GM18520 (cell line): Measurements from ENCODE around the gene TMEM217.
"Not testable (repeated sequence)": the region's sequence is repeated elsewhere in the genome, so short reads cannot be mapped to it uniquely, and the experiment has no call there.

Experiments
- ATAC-seq: cut with Tn5 transposase; IDR thresholded peaks from one replicate; pipeline ENCODE4 v1.9.1; 2021; ENCODE audit not compliant: unreplicated experiment

TMEM217 gene

DNA sequence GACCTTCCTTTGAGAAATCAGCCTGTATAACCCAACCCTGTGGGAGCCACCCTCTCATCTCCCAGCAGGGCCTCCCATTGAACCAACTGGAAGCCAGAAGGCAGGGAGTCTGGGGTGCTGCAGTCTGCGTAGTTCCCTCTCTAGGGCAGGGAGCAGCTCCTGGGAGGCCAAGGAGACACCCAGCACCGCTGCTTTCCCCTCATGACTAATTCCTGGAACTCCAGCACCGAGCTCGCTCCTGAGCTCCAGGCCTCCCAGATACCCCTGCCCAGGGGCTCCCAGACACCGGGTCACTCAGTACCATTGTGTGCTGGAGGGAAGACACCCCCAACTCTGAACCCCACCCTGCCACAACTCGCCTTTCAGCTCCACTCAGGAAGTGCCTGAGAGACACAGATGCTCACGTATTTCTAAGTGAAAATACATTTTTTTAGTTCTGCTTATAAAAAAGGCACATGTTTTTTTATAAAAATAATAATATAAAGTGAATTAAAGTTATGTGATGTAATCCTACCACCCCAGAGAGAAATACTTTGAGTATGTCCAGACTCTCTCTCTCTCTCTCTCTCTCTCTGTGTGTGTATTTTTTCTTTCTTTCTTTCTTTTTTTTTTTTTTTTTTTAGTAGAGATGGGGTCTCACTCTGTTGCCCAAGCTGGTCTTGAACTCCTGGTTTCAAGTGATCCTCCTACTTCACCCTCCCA, 70.5 kb downstream of the TMEM217 start:
- no peak for ATAC-seq

DNA sequence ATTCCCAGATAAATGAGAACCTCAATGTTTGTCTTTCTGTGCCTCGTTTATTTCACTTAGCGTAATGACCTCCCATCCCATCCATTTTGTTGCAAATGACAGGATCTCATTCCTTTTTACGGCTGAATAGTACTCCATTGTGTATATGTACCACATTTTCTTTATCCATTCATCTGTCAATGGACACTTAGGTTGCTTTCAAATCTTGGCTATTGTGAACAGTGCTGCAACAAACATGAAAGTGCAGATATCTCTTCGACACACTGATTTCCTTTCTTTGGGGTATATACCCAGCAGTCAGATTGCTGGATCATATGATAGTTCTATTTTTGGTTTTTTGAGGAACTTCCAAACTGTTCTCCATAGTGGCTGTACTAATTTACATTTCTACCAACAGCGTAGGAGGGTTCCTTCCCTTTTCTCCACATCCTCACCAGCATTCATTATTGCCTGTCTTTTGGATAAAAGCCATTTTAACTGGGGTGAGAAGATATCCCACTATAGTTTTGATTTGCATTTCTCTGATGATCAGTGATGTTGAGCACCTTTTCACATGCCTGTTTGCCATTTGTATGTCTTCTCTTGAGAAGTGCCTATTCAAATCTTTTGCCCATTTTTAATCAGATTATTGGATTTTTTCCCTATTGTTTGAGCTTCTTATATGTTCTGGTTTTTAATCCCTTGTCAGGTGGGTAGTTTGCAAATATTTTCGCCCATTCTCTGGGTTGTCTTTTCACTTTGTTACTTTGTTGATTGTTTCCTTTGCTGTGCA, 71.8 kb downstream of the TMEM217 start:
- ATAC-seq = not testable (repeated sequence)

DNA sequence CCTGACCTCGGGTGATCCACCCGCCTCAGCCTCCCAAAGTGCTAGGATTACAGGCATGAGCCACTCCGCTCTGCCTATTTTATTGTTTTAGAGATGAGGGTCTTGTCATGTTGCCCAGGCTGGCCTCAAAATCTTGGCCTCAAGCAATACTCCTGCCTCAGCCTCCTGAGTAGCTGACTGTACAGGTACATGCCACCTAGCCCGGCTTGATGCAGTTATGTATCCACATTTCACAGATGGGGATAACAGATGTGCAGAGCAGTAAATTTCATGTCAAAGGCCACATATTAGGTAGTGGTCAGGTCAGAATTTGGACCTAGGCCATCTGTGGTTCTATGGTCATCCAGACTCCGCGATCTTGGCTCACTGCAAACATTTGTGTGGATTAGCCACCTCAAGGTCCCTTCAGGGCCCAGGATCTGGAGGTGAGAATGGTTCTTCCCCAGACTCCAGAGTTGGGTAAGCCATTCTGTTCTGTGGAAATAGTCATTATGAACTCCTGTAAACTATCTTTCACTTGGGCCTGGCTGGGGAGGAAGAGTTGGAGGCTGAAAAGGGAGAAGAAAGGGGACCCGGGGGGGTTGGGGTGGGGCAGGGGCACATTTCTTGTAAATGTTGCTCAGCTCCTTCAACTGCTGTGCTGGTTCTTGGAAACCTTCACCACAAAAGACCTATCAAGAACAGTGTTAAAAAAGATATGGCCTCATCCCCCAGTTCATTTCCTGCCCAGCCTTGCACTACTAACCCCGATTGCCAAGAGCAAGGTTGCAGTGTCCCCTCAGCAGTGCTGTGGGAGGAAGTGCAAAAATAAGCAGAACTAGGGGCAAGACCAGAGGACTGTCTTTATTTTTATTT, 75.0 kb downstream of the TMEM217 start:
- ATAC-seq = no peak

DNA sequence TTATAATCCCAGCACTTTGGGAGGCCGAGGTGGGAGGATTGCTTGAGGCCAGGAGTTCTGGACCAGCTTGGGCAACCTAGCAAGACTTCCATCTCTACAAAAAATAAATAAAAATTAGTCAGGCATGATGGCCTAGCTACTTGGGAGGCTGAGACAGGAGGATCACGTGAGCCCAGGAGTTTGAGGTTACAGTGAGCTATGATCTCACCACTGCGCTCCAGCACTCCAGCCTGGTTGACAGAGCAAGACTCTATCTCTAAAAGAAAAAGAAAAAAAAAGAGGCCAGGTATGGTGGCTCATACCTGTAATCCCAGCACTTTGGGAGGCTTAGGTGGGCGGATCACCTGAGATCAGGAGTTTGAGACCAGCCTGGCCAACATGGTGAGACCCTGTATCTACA, 77.3 kb downstream of the TMEM217 start:
- ATAC-seq = not testable (repeated sequence)

DNA sequence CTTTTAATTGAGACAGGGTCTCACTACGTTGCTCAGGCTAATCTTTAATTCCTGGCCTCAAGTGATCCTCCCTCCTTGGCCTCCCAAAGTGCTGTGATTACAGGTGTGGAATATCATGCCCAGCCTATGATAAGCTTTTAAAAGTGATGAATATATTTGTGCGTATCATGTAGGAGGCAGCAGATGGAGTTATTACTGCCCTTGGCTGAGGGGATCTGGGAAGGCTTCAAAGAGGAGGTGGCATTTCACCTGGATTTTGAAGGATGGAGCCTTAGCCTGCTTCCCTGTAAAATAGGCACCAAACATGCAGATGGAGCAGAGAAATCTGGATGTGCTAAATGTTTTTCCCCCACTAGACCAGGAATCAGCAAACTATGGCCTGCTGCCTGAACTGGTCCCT, 77.9 kb downstream of the TMEM217 start:
- no peak for ATAC-seq

DNA sequence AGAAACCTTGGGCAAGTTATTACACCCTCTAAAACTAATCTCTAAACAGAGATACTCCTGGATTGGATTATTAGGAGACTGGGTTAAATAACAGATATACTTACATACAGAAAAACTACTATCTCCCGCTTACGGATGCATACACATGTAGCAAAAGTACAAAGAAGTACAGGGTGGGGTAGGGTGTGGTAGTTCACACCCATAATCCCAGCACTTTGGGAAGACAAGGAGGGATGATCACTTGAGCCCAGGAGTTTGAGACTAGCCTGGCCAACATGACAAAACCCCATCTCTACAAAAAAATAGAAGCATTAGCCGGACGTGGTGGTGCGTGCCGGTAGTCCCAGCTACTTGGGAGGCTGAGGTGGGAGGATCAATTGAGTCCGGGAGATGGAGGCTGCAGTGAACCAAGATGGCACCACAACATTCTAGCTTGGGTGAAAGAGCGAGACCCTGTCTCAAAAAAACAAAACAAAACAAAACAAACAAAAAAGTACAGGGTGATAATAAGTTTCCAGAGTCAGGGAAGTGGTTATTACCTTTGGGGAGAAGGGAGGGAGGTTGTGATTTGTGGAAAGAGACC, 79.9 kb downstream of the TMEM217 start:
- ATAC-seq = no peak

DNA sequence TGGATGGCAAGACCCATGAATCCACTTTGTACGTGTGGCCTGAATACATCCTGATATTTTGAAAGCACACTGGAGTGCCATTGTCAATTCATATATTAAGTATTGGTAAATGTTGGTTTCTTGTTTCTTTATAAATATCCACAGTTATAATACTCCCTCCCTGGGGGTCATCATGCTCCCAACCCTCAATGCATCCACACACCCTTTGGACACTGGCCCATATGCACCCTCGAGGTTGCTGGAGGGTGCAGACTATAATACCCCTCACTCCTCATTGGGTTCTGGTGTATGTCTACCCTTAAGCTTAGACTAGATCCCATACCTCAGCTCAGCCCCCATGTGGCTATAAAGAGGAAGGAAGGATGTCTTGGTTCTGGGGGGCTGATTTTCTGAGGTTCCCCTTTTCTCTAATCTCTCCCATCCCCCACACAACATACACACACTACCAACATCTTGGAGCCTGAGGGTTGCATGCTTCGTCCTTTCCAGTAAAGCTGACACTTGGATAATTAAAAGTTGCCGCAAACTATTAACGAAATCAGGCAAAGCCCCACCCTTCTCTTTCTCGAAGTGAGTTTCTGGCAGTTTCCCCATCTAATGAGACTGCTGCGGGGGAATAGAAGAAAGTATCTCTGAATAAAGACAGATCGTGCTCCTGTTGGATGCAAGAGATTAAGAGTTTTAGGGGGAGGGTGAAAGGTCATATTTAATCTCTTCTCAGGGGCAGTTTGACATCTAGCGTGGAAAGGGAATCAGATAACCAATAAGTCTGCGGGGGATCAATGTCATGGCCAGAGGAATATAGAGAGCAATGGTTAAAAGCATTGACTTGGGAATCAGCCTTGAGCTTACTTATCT, 80.6 kb downstream of the TMEM217 start:
- no peak for ATAC-seq

DNA sequence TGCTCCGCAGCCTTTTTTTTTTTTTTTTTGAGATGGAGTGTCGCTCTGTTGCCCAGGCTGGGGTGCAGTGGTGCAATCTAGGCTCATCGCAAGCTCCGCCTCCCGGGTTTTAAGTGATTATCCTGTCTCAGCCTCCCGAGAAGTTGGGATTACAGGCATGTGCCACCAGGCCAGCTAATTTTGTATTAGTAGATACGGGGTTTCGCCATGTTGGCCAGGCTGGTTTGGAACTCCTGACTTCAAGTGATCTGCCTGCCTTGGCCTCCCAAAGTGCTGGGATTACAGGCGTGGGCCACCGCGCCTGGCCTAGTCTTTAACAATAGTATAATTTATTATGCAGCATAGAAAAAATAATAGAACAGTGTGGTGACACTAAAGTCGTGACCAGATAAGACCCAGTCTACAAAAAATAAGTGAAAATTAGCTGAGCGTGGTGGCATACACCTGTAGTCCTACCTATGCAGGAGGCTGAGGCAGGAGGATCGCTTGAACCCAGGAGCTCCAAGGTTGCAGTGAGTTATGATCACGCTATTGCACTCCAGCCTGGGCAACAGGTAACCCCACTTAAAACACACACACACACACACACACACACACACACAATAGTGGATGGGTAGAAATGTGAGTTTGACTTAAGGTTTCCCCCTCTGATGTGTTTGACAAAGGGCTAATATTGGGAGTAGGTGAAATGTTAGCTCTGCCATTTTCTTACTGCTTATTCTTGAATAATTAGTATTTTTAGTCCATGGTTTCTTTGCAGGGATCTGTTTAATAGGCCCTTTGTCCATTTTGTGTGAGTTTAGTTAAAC, 81.5 kb downstream of the TMEM217 start:
- no peak for ATAC-seq

DNA sequence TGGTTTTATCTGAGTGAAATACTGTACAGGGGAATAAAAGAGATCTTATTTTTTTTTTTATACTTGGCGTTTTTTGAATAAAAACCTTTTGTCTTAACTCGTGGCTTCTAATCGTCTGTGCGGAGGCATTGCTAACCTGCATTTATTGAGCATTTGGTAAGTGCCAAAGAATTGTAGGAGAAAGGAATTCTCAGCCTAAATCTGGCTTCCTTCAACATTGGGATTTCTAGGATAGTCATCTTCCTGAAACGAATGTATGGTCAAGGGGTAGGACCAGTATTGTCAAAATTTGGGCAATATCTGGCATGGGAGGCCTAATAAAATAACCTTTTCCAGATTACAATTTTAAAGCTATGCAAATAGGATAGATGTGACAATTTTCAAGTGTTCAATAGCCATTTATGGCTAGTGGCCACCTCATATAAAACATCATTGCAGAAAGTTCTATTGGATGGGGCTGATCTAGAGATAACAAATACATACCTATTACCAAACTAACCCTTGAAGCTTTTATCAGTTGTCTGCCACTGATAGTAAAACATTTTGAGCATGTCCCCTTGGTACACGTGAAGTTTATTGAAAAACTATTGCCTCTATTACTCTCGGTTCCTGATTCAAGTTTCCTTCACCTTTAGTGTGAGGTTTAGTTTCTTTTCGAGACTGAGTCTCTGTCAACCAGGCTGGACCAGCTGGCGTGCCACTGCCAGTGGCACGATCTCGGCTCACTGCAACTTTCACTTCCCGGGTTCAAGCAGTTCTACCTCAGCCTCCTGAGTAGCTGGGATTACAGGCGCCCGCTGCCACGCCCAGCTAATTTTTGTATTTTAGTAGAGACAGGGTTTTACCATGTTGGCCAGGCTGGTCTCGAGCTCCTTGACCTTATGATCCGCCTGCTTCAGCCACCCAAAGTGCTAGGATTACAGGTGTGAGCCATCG, 82.3 kb downstream of the TMEM217 start:
- ATAC-seq = no peak

DNA sequence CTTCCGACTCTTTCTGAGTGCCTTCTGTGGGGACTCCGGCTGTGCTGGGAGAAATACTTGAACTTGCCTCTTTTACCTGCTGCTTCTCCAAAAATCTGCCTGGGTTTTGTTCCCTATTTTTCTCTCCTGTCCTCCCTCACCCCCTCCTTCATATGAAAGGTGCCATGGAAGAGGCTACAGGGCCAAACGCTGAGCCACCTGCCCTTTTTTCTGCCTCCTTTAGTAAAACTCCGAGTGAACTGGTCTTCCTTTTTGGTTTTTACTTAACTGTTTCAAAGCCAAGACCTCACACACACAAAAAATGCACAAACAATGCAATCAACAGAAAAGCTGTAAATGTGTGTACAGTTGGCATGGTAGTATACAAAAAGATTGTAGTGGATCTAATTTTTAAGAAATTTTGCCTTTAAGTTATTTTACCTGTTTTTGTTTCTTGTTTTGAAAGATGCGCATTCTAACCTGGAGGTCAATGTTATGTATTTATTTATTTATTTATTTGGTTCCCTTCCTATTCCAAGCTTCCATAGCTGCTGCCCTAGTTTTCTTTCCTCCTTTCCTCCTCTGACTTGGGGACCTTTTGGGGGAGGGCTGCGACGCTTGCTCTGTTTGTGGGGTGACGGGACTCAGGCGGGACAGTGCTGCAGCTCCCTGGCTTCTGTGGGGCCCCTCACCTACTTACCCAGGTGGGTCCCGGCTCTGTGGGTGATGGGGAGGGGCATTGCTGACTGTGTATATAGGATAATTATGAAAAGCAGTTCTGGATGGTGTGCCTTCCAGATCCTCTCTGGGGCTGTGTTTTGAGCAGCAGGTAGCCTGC, 83.2 kb downstream of the TMEM217 start:
- no peak for ATAC-seq

DNA sequence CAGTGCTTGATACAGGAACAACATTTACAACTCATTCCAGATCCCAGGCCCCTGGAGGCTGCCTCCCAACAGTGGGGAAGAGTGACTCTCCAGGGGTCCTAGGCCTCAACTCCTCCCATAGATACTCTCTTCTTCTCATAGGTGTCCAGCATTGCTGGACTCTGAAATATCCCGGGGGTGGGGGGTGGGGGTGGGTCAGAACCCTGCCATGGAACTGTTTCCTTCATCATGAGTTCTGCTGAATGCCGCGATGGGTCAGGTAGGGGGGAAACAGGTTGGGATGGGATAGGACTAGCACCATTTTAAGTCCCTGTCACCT, 83.8 kb downstream of the TMEM217 start:
- ATAC-seq = no peak

DNA sequence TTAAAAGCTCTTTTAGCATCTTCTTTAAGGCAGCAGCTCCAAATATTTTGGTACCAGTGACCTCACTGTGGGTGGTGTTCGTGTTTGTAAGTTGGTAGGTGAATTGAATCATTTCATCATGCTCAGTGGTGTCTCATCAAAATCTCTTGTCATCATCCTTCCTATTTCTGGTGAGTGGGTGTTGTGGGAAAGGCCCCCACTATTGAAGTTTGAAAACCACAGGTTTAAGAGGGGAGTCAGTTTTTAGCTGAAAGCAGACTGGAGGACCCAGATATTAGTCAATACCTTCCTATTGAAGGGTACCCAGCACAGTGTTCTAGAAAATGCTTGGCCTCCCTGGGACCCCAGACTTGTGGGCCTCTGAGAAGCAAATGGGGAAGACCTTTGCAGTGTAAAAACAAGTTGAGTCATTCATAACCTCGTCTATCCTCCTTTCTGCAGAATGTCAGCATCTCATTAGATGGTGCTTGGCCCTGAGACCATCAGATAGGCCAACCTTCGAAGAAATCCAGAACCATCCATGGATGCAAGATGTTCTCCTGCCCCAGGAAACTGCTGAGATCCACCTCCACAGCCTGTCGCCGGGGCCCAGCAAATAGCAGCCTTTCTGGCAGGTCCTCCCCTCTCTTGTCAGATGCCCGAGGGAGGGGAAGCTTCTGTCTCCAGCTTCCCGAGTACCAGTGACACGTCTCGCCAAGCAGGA, 84.3 kb downstream of the TMEM217 start:
- no peak for ATAC-seq

DNA sequence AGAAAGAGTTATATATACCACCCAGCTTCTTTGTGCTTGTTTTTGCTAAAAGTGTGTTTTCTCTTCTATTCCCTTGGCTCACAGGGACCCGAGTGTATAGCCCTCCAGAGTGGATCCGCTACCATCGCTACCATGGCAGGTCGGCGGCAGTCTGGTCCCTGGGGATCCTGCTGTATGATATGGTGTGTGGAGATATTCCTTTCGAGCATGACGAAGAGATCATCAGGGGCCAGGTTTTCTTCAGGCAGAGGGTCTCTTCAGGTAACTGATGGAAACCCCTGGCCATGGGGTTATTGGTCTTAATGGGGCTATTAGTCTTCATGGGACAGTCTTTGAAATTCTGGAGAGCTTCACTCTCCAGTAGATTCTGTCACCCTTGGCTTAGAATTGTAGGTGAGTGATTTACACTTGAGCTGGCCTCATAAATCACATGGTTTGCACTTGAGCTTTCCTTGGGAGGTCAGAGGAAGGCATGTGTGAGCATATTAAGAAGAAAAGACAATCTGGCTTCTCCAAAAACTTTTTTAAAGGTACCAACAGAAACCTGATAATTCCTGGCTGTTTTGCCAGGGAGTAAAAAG, 84.9 kb downstream of the TMEM217 start:
- no peak for ATAC-seq

DNA sequence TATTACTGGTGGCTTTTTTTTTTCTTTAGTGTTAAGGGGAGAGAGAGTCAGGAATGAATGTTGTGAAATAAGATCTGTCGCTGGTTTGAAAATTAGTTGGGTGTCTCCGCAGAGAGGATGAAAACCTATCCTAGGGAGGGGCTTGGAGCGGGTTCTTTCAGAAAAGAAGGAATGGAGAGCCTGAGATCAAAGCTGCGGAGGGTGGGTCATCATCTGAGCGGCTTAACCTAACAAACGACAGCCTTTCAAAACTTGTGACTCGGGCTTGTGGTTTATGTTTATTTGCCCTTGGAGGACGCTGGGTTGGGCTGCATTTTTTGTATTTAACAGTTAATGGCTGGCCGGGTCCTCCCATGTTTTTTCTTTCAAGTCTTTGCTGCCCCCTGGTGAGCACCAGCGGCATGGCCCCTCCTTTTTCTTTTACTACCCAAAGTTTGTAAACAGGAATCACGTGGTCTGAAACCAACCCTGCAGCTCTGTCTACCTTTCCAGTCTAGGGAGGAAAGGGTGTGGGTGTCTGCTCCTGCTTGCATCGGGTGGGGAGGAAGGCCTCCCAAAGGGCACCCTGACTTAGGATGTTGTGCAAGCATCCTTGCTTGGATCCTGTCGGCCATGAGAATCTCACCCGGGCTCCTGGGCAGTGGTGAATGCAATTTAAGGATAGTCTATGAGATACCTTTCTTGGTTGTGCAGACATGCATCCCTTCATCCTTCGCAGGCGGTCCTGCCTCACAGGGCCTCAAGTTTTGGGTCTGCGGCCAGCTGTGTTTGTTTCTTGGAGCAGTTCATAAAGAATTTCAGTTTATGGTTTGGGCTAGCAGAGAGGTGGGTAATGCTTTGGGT, 85.8 kb downstream of the TMEM217 start:
- ATAC-seq = peak; percentile 20

DNA sequence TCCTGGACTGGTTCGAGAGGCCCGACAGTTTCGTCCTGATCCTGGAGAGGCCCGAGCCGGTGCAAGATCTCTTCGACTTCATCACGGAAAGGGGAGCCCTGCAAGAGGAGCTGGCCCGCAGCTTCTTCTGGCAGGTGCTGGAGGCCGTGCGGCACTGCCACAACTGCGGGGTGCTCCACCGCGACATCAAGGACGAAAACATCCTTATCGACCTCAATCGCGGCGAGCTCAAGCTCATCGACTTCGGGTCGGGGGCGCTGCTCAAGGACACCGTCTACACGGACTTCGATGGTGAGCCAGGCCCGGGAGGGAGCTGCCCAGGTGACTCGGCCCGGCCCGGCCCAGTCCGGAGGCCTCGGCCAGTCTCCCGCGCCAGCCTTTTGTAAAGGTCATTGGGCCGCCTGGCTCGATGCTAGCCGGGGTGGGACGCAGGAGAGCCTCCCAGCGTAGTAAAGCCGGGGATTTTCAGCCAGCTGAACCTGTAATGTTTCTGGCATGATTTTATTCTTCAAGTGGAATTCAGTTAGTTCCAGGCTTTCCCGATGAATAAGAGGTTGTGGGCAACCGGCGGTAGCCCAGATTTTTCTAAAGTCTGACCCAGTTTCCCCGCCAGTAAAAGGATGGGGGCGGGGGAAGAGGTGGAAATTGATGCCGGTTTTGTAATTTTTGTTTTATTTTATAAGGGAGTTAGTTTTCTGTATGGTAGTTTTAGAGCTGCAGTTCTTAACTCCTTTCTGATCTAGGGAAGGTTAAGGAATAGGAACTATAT, 86.6 kb downstream of the TMEM217 start:
- ATAC-seq = no peak
